H1 (cell line): Measurements from ENCODE around the gene KLHL30. TPM values are rescaled to one million over a fixed set of nuclear protein-coding genes. Genes with fewer than 3 reads are reported as not detected.

Experiments used
- CTCF ChIA-PET: fragments of 300-600 bp; sonication (Branson Sonifier 250); formaldehyde crosslinking; loops from one replicate; lab custom pipeline; 2021; ENCODE audit not compliant: partially characterized antibody; lab: Charles Lee
- POLR2A ChIA-PET: fragments of 300-600 bp; sonication (Branson Sonifier 250); formaldehyde crosslinking; loops from one replicate; lab custom pipeline; 2021; ENCODE audit warnings: inconsistent platforms; ENCODE audit not compliant: partially characterized antibody; lab: Charles Lee
- DNase-seq, 2 experiments: peaks; one replicate each; pipeline versions ENCODE4 v3.0.0 to v3.0.0-alpha.2; 2010 to 2022; ENCODE audit warnings: low spot score in 2 of 2, low read depth in 1 of 2, mixed read lengths in 1 of 2
- FAIRE-seq: peaks from 2 replicates; lab custom pipeline; 2011; peaks lifted over from hg19 to GRCh38; lab: Jason Lieb, UNC
- H2AFZ ChIP-seq: 2 replicates; pipeline ENCODE4 v1.8.1; 2012; ENCODE audit warnings: low read length, inconsistent platforms
- H2AK5ac ChIP-seq: 2 replicates; pipeline ENCODE4 v1.6.1; 2013; ENCODE audit warnings: low read depth, low read length
- H2BK120ac ChIP-seq: replicated peaks from 2 replicates; pipeline ENCODE3; 2013; ENCODE audit warnings: low read depth, low read length, inconsistent platforms
- H2BK12ac ChIP-seq: 2 replicates; pipeline ENCODE4 v1.6.1; 2013; ENCODE audit warnings: low read depth, low read length
- H2BK15ac ChIP-seq: 2 replicates; pipeline ENCODE4 v1.6.1; 2013; ENCODE audit warnings: low read length
- H2BK20ac ChIP-seq: 2 replicates; pipeline ENCODE4 v1.6.1; 2013; ENCODE audit warnings: low read length
- H2BK5ac ChIP-seq: 2 replicates; pipeline ENCODE4 v1.6.1; 2013; ENCODE audit warnings: low read depth, low read length
- H3K14ac ChIP-seq: 2 replicates; pipeline ENCODE4 v1.6.1; 2013; ENCODE audit warnings: inconsistent platforms; ENCODE audit not compliant: insufficient read length
- H3K18ac ChIP-seq: 2 replicates; pipeline ENCODE4 v1.6.1; 2013; ENCODE audit warnings: low read length; ENCODE audit errors: extremely low read depth
- H3K23ac ChIP-seq: 2 replicates; pipeline ENCODE4 v1.6.1; 2013; ENCODE audit warnings: inconsistent platforms; ENCODE audit not compliant: insufficient read length
- H3K23me2 ChIP-seq: 2 replicates; pipeline ENCODE4 v1.6.1; 2013; ENCODE audit warnings: low read depth, low read length
- H3K27ac ChIP-seq: 2 replicates; pipeline ENCODE4 v1.6.1; 2011; ENCODE audit warnings: low read depth, low read length, inconsistent platforms
- H3K27me3 ChIP-seq, 4 experiments: replicated peaks in 1 of 4; 1 replicate in 1 of 4; 2 replicates in 3 of 4; pipeline versions ENCODE4 v1.6.1 to v1.8.1; 2011 to 2013; ENCODE audit warnings: low read length in 3 of 4, mild to moderate bottlenecking in 3 of 4, inconsistent platforms in 2 of 4, mixed read lengths in 2 of 4, moderate library complexity in 1 of 4; ENCODE audit not compliant: control insufficient read depth in 3 of 4, insufficient read depth in 3 of 4; ENCODE audit errors: extremely low read depth in 1 of 4
- H3K36me3 ChIP-seq, 4 experiments: 2 replicates each; pipeline versions ENCODE4 v1.6.1 to v1.8.1; 2011 to 2013; ENCODE audit warnings: mild to moderate bottlenecking in 4 of 4, low read length in 3 of 4, moderate library complexity in 2 of 4, control low read depth in 1 of 4, inconsistent platforms in 1 of 4; ENCODE audit not compliant: insufficient read depth in 4 of 4, control insufficient read depth in 2 of 4
- H3K4ac ChIP-seq: replicated peaks from 2 replicates; pipeline ENCODE3; 2013; ENCODE audit warnings: low read length, low read depth, mixed read lengths, inconsistent platforms; ENCODE audit not compliant: insufficient read length
- H3K4me1 ChIP-seq, 4 experiments: replicated peaks in 1 of 4; 1 replicate in 1 of 4; 2 replicates in 3 of 4; pipeline versions ENCODE4 v1.6.1 to v1.8.1; 2011 to 2013; ENCODE audit warnings: low read length in 3 of 4, inconsistent platforms in 2 of 4, mixed read lengths in 1 of 4; ENCODE audit not compliant: insufficient read depth in 4 of 4, control insufficient read depth in 3 of 4
- H3K4me2 ChIP-seq, 2 experiments: 2 replicates each; pipeline versions ENCODE4 v1.6.1 to v1.8.1; 2011 to 2013; ENCODE audit warnings: low read depth in 2 of 2, low read length in 2 of 2, control low read depth in 1 of 2, inconsistent platforms in 1 of 2, mild to moderate bottlenecking in 1 of 2; ENCODE audit not compliant: insufficient read depth in 1 of 2
- H3K4me3 ChIP-seq, 4 experiments: fragments of 200-600, 300-600 bp in 1 of 4; sonication (generic), shearing (Covaris generic), sonication (Bioruptor Twin) in 1 of 4; 2 replicates each; pipeline versions ENCODE4 v1.5.1 to v1.8.1; 2011 to 2016; ENCODE audit warnings: low read length in 4 of 4, low read depth in 3 of 4, control low read depth in 2 of 4, inconsistent platforms in 2 of 4, mild to moderate bottlenecking in 2 of 4, mixed read lengths in 1 of 4, moderate library complexity in 1 of 4; ENCODE audit not compliant: insufficient read depth in 2 of 4; ENCODE audit errors: extremely low read depth in 1 of 4
- H3K56ac ChIP-seq: replicated peaks from 2 replicates; pipeline ENCODE3; 2013; ENCODE audit warnings: low read depth, mild to moderate bottlenecking, mixed read lengths, low read length, inconsistent platforms; ENCODE audit not compliant: insufficient read length
- H3K79me1 ChIP-seq: 2 replicates; pipeline ENCODE4 v1.6.1; 2013; ENCODE audit warnings: low read depth, low read length, control low read depth
- H3K79me2 ChIP-seq, 2 experiments: 2 replicates each; pipeline versions ENCODE4 v1.6.1 to v1.8.1; 2012 to 2013; ENCODE audit warnings: low read length in 2 of 2, mild to moderate bottlenecking in 2 of 2, inconsistent platforms in 1 of 2; ENCODE audit not compliant: insufficient read depth in 2 of 2, control insufficient read depth in 1 of 2
- H3K9ac ChIP-seq, 4 experiments: replicated peaks in 1 of 4; 1 replicate in 1 of 4; 2 replicates in 3 of 4; pipeline versions ENCODE4 v1.6.1 to v1.8.1; 2011 to 2013; ENCODE audit warnings: low read depth in 3 of 4, low read length in 3 of 4, control low read depth in 2 of 4, mild to moderate bottlenecking in 2 of 4, moderate library complexity in 2 of 4, inconsistent platforms in 1 of 4; ENCODE audit errors: extremely low read depth in 1 of 4
- H3K9me3 ChIP-seq, 2 experiments: 2 replicates each; pipeline versions ENCODE4 v1.6.1 to v1.8.1; 2012 to 2013; ENCODE audit warnings: mild to moderate bottlenecking in 2 of 2, moderate library complexity in 2 of 2, control low read depth in 1 of 2, inconsistent platforms in 1 of 2, low read depth in 1 of 2, low read length in 1 of 2, mixed read lengths in 1 of 2; ENCODE audit not compliant: insufficient read depth in 2 of 2
- H4K20me1 ChIP-seq, 2 experiments: replicated peaks in 1 of 2; 2 replicates each; pipeline versions ENCODE3 to v1.8.1; 2011 to 2013; ENCODE audit warnings: inconsistent platforms in 2 of 2, low read length in 2 of 2, mild to moderate bottlenecking in 1 of 2; ENCODE audit not compliant: insufficient read depth in 2 of 2, control insufficient read depth in 1 of 2
- H4K5ac ChIP-seq: 2 replicates; pipeline ENCODE4 v1.6.1; 2013; ENCODE audit warnings: low read length, low read depth, mixed read lengths, inconsistent platforms; ENCODE audit not compliant: insufficient read length
- H4K8ac ChIP-seq: 2 replicates; pipeline ENCODE4 v1.8.0; 2013; ENCODE audit warnings: mild to moderate bottlenecking, moderate library complexity, low read length, inconsistent platforms; ENCODE audit not compliant: insufficient read depth; ENCODE audit errors: extremely low read depth
- H4K91ac ChIP-seq: replicated peaks from 2 replicates; pipeline ENCODE3; 2013; ENCODE audit warnings: low read length, mixed read lengths, inconsistent platforms; ENCODE audit not compliant: insufficient read length
- BACH1 ChIP-seq: IDR thresholded peaks from 2 replicates; pipeline ENCODE4 v1.6.1; 2012; ENCODE audit warnings: low read length, improper control_type of control experiment
- CTCF ChIP-seq, 3 experiments: IDR thresholded peaks; 1 replicate in 2 of 3; 2 replicates in 1 of 3; pipeline versions ENCODE4 v1.5.1 to v1.6.1; 2011; ENCODE audit warnings: low read length in 3 of 3, mild to moderate bottlenecking in 3 of 3, inconsistent platforms in 2 of 3, low read depth in 1 of 3, moderate library complexity in 1 of 3; ENCODE audit not compliant: insufficient read depth in 1 of 3; ENCODE audit errors: control extremely low read depth in 1 of 3
- GTF2F1 ChIP-seq: IDR thresholded peaks from 2 replicates; pipeline ENCODE4 v1.6.1; 2012; ENCODE audit warnings: low read depth, low read length, improper control_type of control experiment, borderline replicate concordance
- JUN ChIP-seq: IDR thresholded peaks from 2 replicates; pipeline ENCODE4 v1.6.1; 2011; ENCODE audit warnings: low read depth, mild to moderate bottlenecking, improper control_type of control experiment, low read length
- SAP30 ChIP-seq: fragments of 300-600 bp; sonication (generic); IDR thresholded peaks from 2 replicates; pipeline ENCODE4 v1.7.1; 2012; ENCODE audit warnings: low read length, moderate library complexity, mild to moderate bottlenecking, inconsistent platforms; ENCODE audit not compliant: insufficient read depth, insufficient replicate concordance
- SP4 ChIP-seq: IDR thresholded peaks from 2 replicates; pipeline ENCODE4 v1.6.1; 2012; ENCODE audit warnings: low read length, inconsistent platforms
- SUZ12 ChIP-seq: fragments of 200-600 bp; sonication (generic); IDR thresholded peaks from 2 replicates; pipeline ENCODE4 v1.6.1; 2012; ENCODE audit warnings: mild to moderate bottlenecking, inconsistent platforms, low read length, moderate library complexity, mixed read lengths
- TAF1 ChIP-seq: IDR thresholded peaks from 2 replicates; pipeline ENCODE4 v1.6.1; 2011; ENCODE audit warnings: mild to moderate bottlenecking, low read depth, low read length
- TBP ChIP-seq: IDR thresholded peaks from 2 replicates; pipeline ENCODE4 v1.6.1; 2011; ENCODE audit warnings: low read depth, low read length, improper control_type of control experiment
- TEAD4 ChIP-seq: IDR thresholded peaks from 2 replicates; pipeline ENCODE4 v1.6.1; 2012; ENCODE audit warnings: low read depth, low read length, inconsistent platforms, mixed read lengths
- WGBS, 2 experiments: shearing (Covaris generic) in 1 of 2; methylation state at CpG; one replicate each; pipeline versions ENCODE4 v1.1.6 to v1.1.7; 2013 to 2015; ENCODE audit warnings: low lambda C conversion rate in 2 of 2, mixed read lengths in 2 of 2, inconsistent platforms in 1 of 2, low coverage in 1 of 2, missing lambda C conversion rate in 1 of 2; ENCODE audit not compliant: insufficient replicate concordance in 2 of 2, insufficient coverage in 1 of 2, insufficient read length in 1 of 2; ENCODE audit errors: extremely low coverage in 1 of 2, missing lambda C conversion rate in 1 of 2; 5-methylcytosine and 5-hydroxymethylcytosine counted together
- polyA plus RNA-seq, 7 experiments: library from polyadenylated mRNA; depleted of rRNA in 3 of 7; stranded (reverse) in 5 of 7; unstranded in 2 of 7; fragments of >200 nt in 5 of 7; fragments of 200-250 nt in 2 of 7; gene quantifications; 1 replicate in 5 of 7; 2 replicates in 1 of 7; 4 replicates in 1 of 7; pipeline versions ENCODE4 v1.2.1 to v1.2.3, GENCODE V29; 2011 to 2013; ENCODE audit warnings: missing spikeins in 2 of 7, mixed read lengths in 2 of 7
- total RNA-seq: library from RNA; stranded (reverse); fragmentation: NEBNext Ultra II Directional; extraction: Animal tissue kit (Norgen Biotek cat#: 25700); gene quantifications from 2 replicates; pipeline ENCODE4 v1.2.1, GENCODE V29; 2021

Gene KLHL30
- total and polyA plus RNA-seq, 2 of the 8 experiments (the other 6 are each of a cell fraction or from before 2014, with no cell fraction given): not detected

GRCh38 chr2:238162846-238163441 lies 24.5 kb downstream of the KLHL30 start:
- Histone ChIP-seq H3K4me3 (peak overlapping the region in 3 of 4 experiments; percentile 41 to 56 (median 42); a peak in 4 of 8 replicates), H4K91ac (no peak overlapping the region), H3K23ac (no peak overlapping the region), H3K9ac (no peak overlapping the region), H2BK5ac (no peak overlapping the region), H2AFZ (no peak overlapping the region), H3K79me1 (no peaks in the 10 kb centered on the region), H3K23me2 (peaks cover 12% of the 10 kb centered on the region; the same call in 1 of the 2 replicates), H3K4me2 (peak overlapping the region; percentile 55 to 89), H2BK120ac (no peak overlapping the region), H3K56ac (no peak overlapping the region), H2AK5ac (no peak overlapping the region), H4K20me1 (peaks cover 6% of the 10 kb centered on the region in 2 experiments), H3K4ac (no peak overlapping the region), H3K9me3 (no peaks in the 10 kb centered on the region), H4K5ac (no peak overlapping the region), H3K27me3 (peaks cover 21 to 59% (median 43%) of the 10 kb centered on the region in 4 experiments), H3K79me2 (no peaks in the 10 kb centered on the region), H3K18ac (no peak overlapping the region), H2BK15ac (no peak overlapping the region), H3K36me3 (no peaks in the 10 kb centered on the region; a peak in 1 of 8 replicates), H2BK12ac (no peak overlapping the region), H2BK20ac (0 out of 2 replicates have a peak overlapping the region, but pooled peaks have one; percentile 3), H3K4me1 (peaks cover 0 to 15% (median 2%) of the 10 kb centered on the region in 4 experiments; a peak in 5 of 7 replicates), H4K8ac (no peak overlapping the region), H3K27ac (no peak overlapping the region), H3K14ac (no peak overlapping the region)
- 74% methylated on average over 14 of the region's 15 CpGs; no CpG with 5 or more reads in 1 of the 2 experiments for WGBS, 2 experiments
- DNase-seq (peak in 1 of 2 experiments; percentile 50), FAIRE-seq (no peak)
- ChIA-PET POLR2A (interaction anchor here (0.8 to 1.8 kb wide), 4 partner anchors 9 to 84 kb away, joined by 3 to 5 read pairs (median 4); partner anchors contain the start of gene HES6), CTCF (interaction anchor here (0.9 to 1.6 kb wide), 4 partner anchors 9 to 240 kb away, joined by 3 to 6 read pairs (median 4); no protein-coding TSS in a partner anchor)
- TF ChIP-seq TAF1: no peak
- no peak for TF ChIP-seq GTF2F1
- TF ChIP-seq TBP: no peak
- TF ChIP-seq SAP30: no peak
- no peak for TF ChIP-seq TEAD4
- TF ChIP-seq JUN: no peak
- no peak for TF ChIP-seq SUZ12
- no peak for TF ChIP-seq BACH1
- no peak for TF ChIP-seq SP4
- TF ChIP-seq CTCF (IDR thresholded peaks at IDR 0.05; ENCODE audit: control extremely low read depth in 1 of 3, insufficient read depth in 1 of 3, low read depth in 1 of 3, low read length in 3 of 3): no peak
